T follicular helper cell (primary cell): ENCODE measurements around the gene HYPK.

Experiments used
- DNase-seq: peaks from one replicate; pipeline ENCODE4 v3.0.0-alpha.2; 2020; ENCODE audit warnings: low read depth
- total RNA-seq, 2 experiments: gene quantifications; one replicate each; lab custom pipeline; 2026; lab: John Stamatoyannopoulos, UW

Gene HYPK
- total RNA-seq = 3.0 to 11.8 reads per million in 2 experiments

GRCh38 chr15:43800286-43801141, at the start of gene HYPK:
HYPK (plus strand) TSS chr15:43800599; CDS start chr15:43800623, 24 bp downstream.
- DNase-seq = peak; percentile 86

- no peak for DNase-seq
Measured at GRCh38 chr15:43751885-43752284, 48.5 kb upstream of the HYPK start.

GRCh38 chr15:43762824-43763223, 37.6 kb upstream of the HYPK start:
- no peak for DNase-seq

GRCh38 chr15:43763819-43764446, 36.5 kb upstream of the HYPK start:
- no peak for DNase-seq

GRCh38 chr15:43769584-43770228, 30.7 kb upstream of the HYPK start:
- no peak for DNase-seq

GRCh38 chr15:43771816-43772215, 28.6 kb upstream of the HYPK start:
- DNase-seq = no peak

- no peak for DNase-seq
Measured at GRCh38 chr15:43772624-43773023, 27.8 kb upstream of the HYPK start.

GRCh38 chr15:43774062-43774461, 26.3 kb upstream of the HYPK start:
- no peak for DNase-seq

GRCh38 chr15:43775411-43775965, 24.9 kb upstream of the HYPK start:
- no peak for DNase-seq

- no peak for DNase-seq
Measured at GRCh38 chr15:43776101-43776717, 24.2 kb upstream of the HYPK start.

GRCh38 chr15:43776718-43777266, 23.6 kb upstream of the HYPK start, which contains the start of gene ELL3:
ELL3 (minus strand) TSS chr15:43776966; CDS start chr15:43776901, 65 bp downstream.
- peak; percentile 67 for DNase-seq

- DNase-seq = peak; percentile 79
Measured at GRCh38 chr15:43777267-43777914, 23.0 kb upstream of the HYPK start.

GRCh38 chr15:43779016-43779415, 21.4 kb upstream of the HYPK start:
- DNase-seq = no peak

GRCh38 chr15:43789409-43789808, 11.0 kb upstream of the HYPK start:
- DNase-seq = no peak

- DNase-seq = peak; percentile 99
Measured at GRCh38 chr15:43791993-43792760, 8.2 kb upstream of the HYPK start, which contains the start of gene SERF2. SERF2 (plus strand) TSS chr15:43792320; CDS start chr15:43792377, 57 bp downstream.

GRCh38 chr15:43792761-43793476, 7.5 kb upstream of the HYPK start:
- no peak for DNase-seq

- DNase-seq = no peak
Measured at GRCh38 chr15:43793647-43794046, 6.8 kb upstream of the HYPK start.

GRCh38 chr15:43794269-43795037, 5.9 kb upstream of the HYPK start:
- DNase-seq = no peak

- DNase-seq = no peak
Measured at GRCh38 chr15:43795197-43795596, 5.2 kb upstream of the HYPK start.
